Gastroesophageal sphincter (tissue), 4 donors: ENCODE measurements around the gene ARMCX6. TPM values are rescaled to one million over a fixed set of nuclear protein-coding genes. Genes with fewer than 3 reads are reported as not detected.
"Not testable (repeated sequence)": the region's sequence is repeated elsewhere in the genome, so short reads cannot be mapped to it uniquely, and the experiment has no call there.

ENCODE experiments used
- ATAC-seq: fragments of 150-250 bp; one replicate; pipeline ENCODE4 v1.9.1; 2016; ENCODE audit warnings: mild to moderate bottlenecking, moderate library complexity
- H3K27ac ChIP-seq, 4 donors: fragments of 200-600 bp; sonication (generic) in 3 of 4; 1 replicate in 3 of 4; 2 replicates in 1 of 4; pipeline ENCODE4 v1.5.1; 2016 to 2019
- H3K27me3 ChIP-seq: fragments of 200-600 bp; sonication (generic); one replicate; pipeline ENCODE4 v1.5.1; 2019
- H3K36me3 ChIP-seq, 2 donors: fragments of 200-600 bp; sonication (generic); one replicate each; pipeline ENCODE4 v1.5.1; 2019; ENCODE audit warnings: control low read depth in 1 of 2
- H3K4me1 ChIP-seq, 3 donors: fragments of 200-600 bp; sonication (generic); 1 replicate in 2 of 3; 2 replicates in 1 of 3; pipeline ENCODE4 v1.5.1; 2016 to 2019; ENCODE audit warnings: control low read depth in 2 of 3
- H3K4me3 ChIP-seq, 2 donors: fragments of 200-600 bp; sonication (generic); one replicate each; pipeline ENCODE4 v1.5.1; 2019; ENCODE audit warnings: mild to moderate bottlenecking in 1 of 2, moderate library complexity in 1 of 2
- H3K9me3 ChIP-seq, 3 donors: fragments of 200-600 bp; sonication (generic); one replicate each; pipeline ENCODE4 v1.5.1; 2017 to 2019; ENCODE audit warnings: control low read depth in 2 of 3
- CTCF ChIP-seq, 4 experiments: fragments of 200-600 bp in 2 of 4; fragments of 450-650 bp in 2 of 4; sonication (generic) in 1 of 4; IDR thresholded peaks; one replicate each; pipeline ENCODE4 v1.5.1; 2017 to 2019; ENCODE audit warnings: antibody characterized with exemption in 4 of 4, mild to moderate bottlenecking in 2 of 4, moderate library complexity in 2 of 4
- EP300 ChIP-seq: sonication (generic); formaldehyde crosslinking; IDR thresholded peaks from one replicate; pipeline ENCODE4 v1.6.1; 2017; ENCODE audit warnings: antibody characterized with exemption, mild to moderate bottlenecking
- POLR2A ChIP-seq, 2 donors: fragments of 450-650 bp; IDR thresholded peaks; one replicate each; pipeline ENCODE4 v1.6.1; 2017; ENCODE audit warnings: antibody characterized with exemption in 2 of 2, mild to moderate bottlenecking in 2 of 2, moderate library complexity in 1 of 2
- POLR2AphosphoS5 ChIP-seq: sonication (generic); formaldehyde crosslinking; IDR thresholded peaks from one replicate; pipeline ENCODE4 v1.6.1; 2017; ENCODE audit warnings: antibody characterized with exemption
- WGBS, 2 donors: methylation state at CpG; one replicate each; pipeline ENCODE4 v1.1.5; 2018; ENCODE audit warnings: low coverage in 1 of 2; 5-methylcytosine and 5-hydroxymethylcytosine counted together
- small RNA-seq, 4 donors: library from RNA; depleted of rRNA; stranded (forward); fragments of <200 nt; gene quantifications; one replicate each; pipeline ENCODE3, GENCODE V24; 2016
- total RNA-seq, 4 donors: library from RNA; depleted of rRNA; stranded (reverse); fragments of >200 nt; gene quantifications; one replicate each; pipeline ENCODE4 v1.1.0, GENCODE V29; 2016

Gene ARMCX6
- total RNA-seq, 4 donors from 2014 or later: 10.1 to 33.7 (median 18.6) TPM

- H3K4me1 ChIP-seq: no peaks in the 10 kb centered on the region
- H3K4me3 ChIP-seq: no peak overlapping the region
- no peak overlapping the region for H3K27ac ChIP-seq
- ATAC-seq: no peak
- TF ChIP-seq POLR2A (IDR thresholded peaks at IDR 0.05) (no peak), CTCF (IDR thresholded peaks at IDR 0.05) (no peak)
- H3K27me3 ChIP-seq: no peaks in the 10 kb centered on the region
- no peaks in the 10 kb centered on the region for H3K9me3 ChIP-seq
- WGBS, 2 donors: 0 to 17% methylated on average over 1 of the region's 1 CpG
- H3K36me3 ChIP-seq: no peaks in the 10 kb centered on the region
Observed at GRCh38 chrX:101605728-101606127, 12.1 kb downstream of the ARMCX6 start.

GRCh38 chrX:101605146-101605545, 12.7 kb downstream of the ARMCX6 start:
- Histone ChIP-seq H3K4me3 (no peak overlapping the region), H3K36me3 (no peaks in the 10 kb centered on the region), H3K9me3 (no peaks in the 10 kb centered on the region), H3K4me1 (no peaks in the 10 kb centered on the region), H3K27ac (no peak overlapping the region), H3K27me3 (no peaks in the 10 kb centered on the region)
- no peak for ATAC-seq
- TF ChIP-seq POLR2A (IDR thresholded peaks at IDR 0.05) (no peak), CTCF (IDR thresholded peaks at IDR 0.05) (no peak), POLR2AphosphoS5 (no peak), EP300 (no peak)

- no peaks in the 10 kb centered on the region for H3K4me1 ChIP-seq
- no peak overlapping the region for H3K27ac ChIP-seq
- 44 to 77% methylated on average over 2 of the region's 7 CpGs for WGBS, 2 donors
- no peak for ATAC-seq
- no peak for TF ChIP-seq EP300
- H3K36me3 ChIP-seq: no peaks in the 10 kb centered on the region
- no peak overlapping the region for H3K4me3 ChIP-seq
- H3K9me3 ChIP-seq: no peaks in the 10 kb centered on the region
- no peaks in the 10 kb centered on the region for H3K27me3 ChIP-seq
Observed at GRCh38 chrX:101602077-101602476, 15.7 kb downstream of the ARMCX6 start.

GRCh38 chrX:101599592-101599991, 18.2 kb downstream of the ARMCX6 start:
- H3K27me3 ChIP-seq, ATAC-seq, H3K36me3 ChIP-seq, H3K27ac ChIP-seq, H3K9me3 ChIP-seq, H3K4me1 ChIP-seq, H3K4me3 ChIP-seq: not testable (repeated sequence)
- no CpG with 5 or more reads among the region's 8 CpGs for WGBS, 2 donors

- Histone ChIP-seq H3K36me3 (no peaks in the 10 kb centered on the region), H3K9me3 (no peaks in the 10 kb centered on the region), H3K4me3 (no peak overlapping the region), H3K27ac (no peak overlapping the region), H3K4me1 (no peaks in the 10 kb centered on the region), H3K27me3 (peaks cover 15% of the 10 kb centered on the region)
- ATAC-seq: peak; percentile 69
- no peak for TF ChIP-seq POLR2A (IDR thresholded peaks at IDR 0.05)
- peak; percentile 17 to 68 (median 64) for TF ChIP-seq CTCF (IDR thresholded peaks at IDR 0.05)
- 0 to 10% methylated on average over 2 to 5 of the region's 5 CpGs for WGBS, 2 donors
Observed at GRCh38 chrX:101595739-101596419, 21.9 kb downstream of the ARMCX6 start.

Small RNA genes within 50 kb of the gene (small RNA-seq; reads per million reads assigned to genes)
- 0 to 0.72 (median 0.06) reads per million in 4 donors for gene RNU6-30P

Other genes with a start within 250 kb of the ARMCX6 start
- gene BTK, start 231.8 kb downstream of the ARMCX6 start, total RNA-seq: 10 to 100 TPM in 1 of 4 donors, 1 to 10 TPM in 3; 2.2 to 14.8 (median 4.5) TPM
- 1,000 to 10,000 TPM in 3 of 4 donors, 100 to 1,000 TPM in 1; 629 to 1,573 (median 1,208) TPM for gene RPL36A, start 227.0 kb downstream of the ARMCX6 start, total RNA-seq
- 10 to 100 TPM in 3 of 4 donors, 1 to 10 TPM in 1; 9.2 to 22.0 (median 16.1) TPM for gene GLA, start 210.1 kb downstream of the ARMCX6 start, total RNA-seq
- 10 to 100 TPM; 38.8 to 66.6 (median 62.1) TPM for gene HNRNPH2, start 209.8 kb downstream of the ARMCX6 start, total RNA-seq
- gene ARMCX4, start 132.5 kb downstream of the ARMCX6 start, total RNA-seq: 10 to 100 TPM in 1 of 4 donors, 1 to 10 TPM in 3; 1.8 to 21.9 (median 8.1) TPM
- 10 to 100 TPM; 25.6 to 49.2 (median 34.5) TPM for gene ARMCX1, start 67.5 kb downstream of the ARMCX6 start, total RNA-seq
- gene ARMCX3, start 5.2 kb upstream of the ARMCX6 start, total RNA-seq: 10 to 100 TPM; 52.5 to 60.1 (median 57.8) TPM
- gene ARMCX2, start 41.9 kb upstream of the ARMCX6 start, total RNA-seq: 10 to 100 TPM; 33.7 to 45.4 (median 42.8) TPM